Suprapubic skin (tissue), 3 donors: Measurements from ENCODE around the gene FILIP1L.

ENCODE experiments used
- CTCF ChIP-seq, 2 donors: fragments of 200-600 bp in 1 of 2; fragments of 450-650 bp in 1 of 2; sonication (generic) in 1 of 2; IDR thresholded peaks; one replicate each; pipeline ENCODE4 v1.5.1; 2016 to 2019; ENCODE audit warnings: antibody characterized with exemption in 2 of 2, mild to moderate bottlenecking in 1 of 2, moderate library complexity in 1 of 2
- EP300 ChIP-seq: sonication (generic); formaldehyde crosslinking; IDR thresholded peaks from one replicate; pipeline ENCODE4 v1.6.1; 2017; ENCODE audit warnings: antibody characterized with exemption
- POLR2A ChIP-seq, 2 donors: fragments of 450-650 bp; IDR thresholded peaks; one replicate each; pipeline ENCODE4 v1.6.1; 2017; ENCODE audit warnings: antibody characterized with exemption in 2 of 2, mild to moderate bottlenecking in 2 of 2, moderate library complexity in 2 of 2

DNA sequence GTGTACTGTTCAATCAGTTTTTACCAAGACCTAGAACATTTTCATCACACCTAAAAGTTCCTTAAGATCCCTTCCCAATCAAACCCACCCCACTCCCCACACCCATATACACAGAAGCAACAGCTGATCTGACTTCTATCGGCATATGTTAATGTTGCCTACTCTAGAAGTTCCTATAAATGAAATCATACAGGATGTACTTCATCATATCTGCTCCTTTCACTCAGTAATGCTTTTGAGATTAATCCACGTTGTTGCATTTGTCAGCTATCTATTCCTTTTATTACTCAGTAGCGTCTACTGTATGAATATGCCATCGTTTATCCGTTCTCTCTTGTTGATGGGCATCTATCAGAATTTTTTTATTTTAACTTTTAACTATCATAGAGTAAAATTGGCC, 14.3 kb upstream of the FILIP1L start:
- TF ChIP-seq CTCF (IDR thresholded peaks at IDR 0.05) (no peak), POLR2A (IDR thresholded peaks at IDR 0.05) (no peak), EP300 (no peak)
